DOHH2 (cell line): ENCODE data around the gene DNAJB12.

ENCODE experiments used
- H3F3A ChIP-seq: fragments of 200-600 bp; sonication (generic), shearing (Covaris generic); 2 replicates; pipeline ENCODE4 v1.6.0; 2016; ENCODE audit warnings: antibody characterized with exemption, mild to moderate bottlenecking; ENCODE audit not compliant: control insufficient read depth, insufficient read depth
- H3K27ac ChIP-seq: fragments of 200-600 bp; sonication (generic); 2 replicates; pipeline ENCODE4 v1.5.1; 2014; ENCODE audit warnings: low read depth, mild to moderate bottlenecking, low read length, moderate library complexity
- H3K27me3 ChIP-seq: fragments of 200-600 bp; sonication (generic); 2 replicates; pipeline ENCODE4 v1.6.1; 2014; ENCODE audit warnings: mild to moderate bottlenecking, low read length, mixed read lengths; ENCODE audit not compliant: control insufficient read depth
- H3K36me3 ChIP-seq: fragments of 200-600 bp; sonication (generic); 2 replicates; pipeline ENCODE4 v1.6.1; 2014; ENCODE audit warnings: mild to moderate bottlenecking, low read length, moderate library complexity, mixed read lengths; ENCODE audit not compliant: control insufficient read depth
- H3K4me1 ChIP-seq: fragments of 200-600 bp; sonication (generic); 2 replicates; pipeline ENCODE4 v1.6.1; 2014; ENCODE audit warnings: mild to moderate bottlenecking, low read length, mixed read lengths; ENCODE audit not compliant: control insufficient read depth
- H3K4me2 ChIP-seq: fragments of 200-600 bp; sonication (generic); 2 replicates; pipeline ENCODE4 v1.6.0; 2014; ENCODE audit warnings: mild to moderate bottlenecking, low read length, moderate library complexity
- H3K4me3 ChIP-seq: fragments of 200-600 bp; sonication (generic); 2 replicates; pipeline ENCODE4 v1.5.1; 2014; ENCODE audit warnings: mild to moderate bottlenecking, low read length, mixed read lengths
- H3K79me2 ChIP-seq: fragments of 200-600 bp; sonication (generic); 2 replicates; pipeline ENCODE4 v1.6.1; 2014; ENCODE audit warnings: mild to moderate bottlenecking, low read length, mixed read lengths; ENCODE audit not compliant: control insufficient read depth
- H3K9me2 ChIP-seq: fragments of 200-600 bp; sonication (generic); replicated peaks from 2 replicates; pipeline ENCODE4 v1.6.1; 2014; ENCODE audit warnings: mild to moderate bottlenecking, low read length, mixed read lengths; ENCODE audit not compliant: control insufficient read depth
- H3K9me3 ChIP-seq: fragments of 200-600 bp; sonication (generic); 2 replicates; pipeline ENCODE4 v1.6.1; 2014; ENCODE audit warnings: antibody characterized with exemption, low read length, mixed read lengths; ENCODE audit not compliant: control insufficient read depth, insufficient read depth
- H4K20me1 ChIP-seq: fragments of 200-600 bp; sonication (generic); 2 replicates; pipeline ENCODE4 v1.6.0; 2014; ENCODE audit warnings: low read depth, mild to moderate bottlenecking, antibody characterized with exemption, low read length, moderate library complexity; ENCODE audit not compliant: control insufficient read depth, insufficient read depth
- CTCF ChIP-seq: fragments of 200-600 bp; sonication (generic); IDR thresholded peaks from one replicate; pipeline ENCODE4 v1.5.1; 2014; ENCODE audit warnings: antibody characterized with exemption, mild to moderate bottlenecking, low read depth, low read length; ENCODE audit not compliant: poor library complexity, severe bottlenecking
- EZH2phosphoT487 ChIP-seq: fragments of 200-600 bp; sonication (generic); IDR thresholded peaks from 2 replicates; pipeline ENCODE4 v1.6.1; 2017; ENCODE audit warnings: borderline replicate concordance, mild to moderate bottlenecking, antibody characterized with exemption, low read length, moderate library complexity, mixed read lengths

Gene DNAJB12

GRCh38 chr10:72367301-72367960, 12.7 kb upstream of the DNAJB12 start:
- H3K36me3 ChIP-seq, result no peaks in the 10 kb centered on the region
- no peak overlapping the region for H3K27ac ChIP-seq
- H4K20me1 ChIP-seq, result no peaks in the 10 kb centered on the region
- no peaks in the 10 kb centered on the region for H3K9me3 ChIP-seq
- no peaks in the 10 kb centered on the region for H3K9me2 ChIP-seq
- no peaks in the 10 kb centered on the region for H3K79me2 ChIP-seq
- peaks cover 6% of the 10 kb centered on the region for H3K4me1 ChIP-seq
- H3K27me3 ChIP-seq, result no peaks in the 10 kb centered on the region
- no peak overlapping the region for H3K4me2 ChIP-seq
- H3F3A ChIP-seq, result no peaks in the 10 kb centered on the region
- TF ChIP-seq CTCF, result no peak
- no peak for TF ChIP-seq EZH2phosphoT487
- H3K4me3 ChIP-seq, result no peak overlapping the region

GRCh38 chr10:72365106-72365895, 10.6 kb upstream of the DNAJB12 start:
- no peaks in the 10 kb centered on the region for H3F3A ChIP-seq
- H3K9me3 ChIP-seq, result no peaks in the 10 kb centered on the region
- no peaks in the 10 kb centered on the region for H4K20me1 ChIP-seq
- no peak overlapping the region for H3K4me3 ChIP-seq
- no peaks in the 10 kb centered on the region for H3K36me3 ChIP-seq
- H3K9me2 ChIP-seq, result no peaks in the 10 kb centered on the region
- peaks cover 6% of the 10 kb centered on the region for H3K4me1 ChIP-seq
- H3K79me2 ChIP-seq, result no peaks in the 10 kb centered on the region
- no peak overlapping the region for H3K4me2 ChIP-seq
- no peaks in the 10 kb centered on the region for H3K27me3 ChIP-seq
- H3K27ac ChIP-seq, result no peak overlapping the region
- TF ChIP-seq CTCF (no peak), EZH2phosphoT487 (no peak)

GRCh38 chr10:72364239-72364777, 9.6 kb upstream of the DNAJB12 start:
- Histone ChIP-seq H3K9me3 (no peaks in the 10 kb centered on the region), H3K27me3 (no peaks in the 10 kb centered on the region), H3K4me2 (peak overlapping the region; percentile 68), H3K9me2 (no peaks in the 10 kb centered on the region), H3K4me1 (peaks cover 6% of the 10 kb centered on the region), H3K79me2 (no peaks in the 10 kb centered on the region), H3K36me3 (no peaks in the 10 kb centered on the region), H3F3A (no peaks in the 10 kb centered on the region), H3K4me3 (peak overlapping the region; percentile 47), H3K27ac (no peak overlapping the region), H4K20me1 (no peaks in the 10 kb centered on the region)
- no peak for TF ChIP-seq EZH2phosphoT487
- peak; percentile 93 for TF ChIP-seq CTCF
